Body of pancreas (tissue), 4 donors: Measurements from ENCODE around the gene MAML3. TPM values are rescaled to one million over a fixed set of nuclear protein-coding genes. Genes with fewer than 3 reads are reported as not detected.

Experiments
- ATAC-seq: fragments of 150-250 bp; one replicate; pipeline ENCODE4 v1.9.1; 2016
- DNase-seq, 4 donors: peaks; one replicate each; pipeline ENCODE4 v3.0.0-alpha.2; 2019
- H3K27ac ChIP-seq, 4 donors: fragments of 200-600 bp; sonication (generic); 1 replicate in 3 of 4; 2 replicates in 1 of 4; pipeline versions ENCODE4 v1.5.1 to v1.6.1; 2016 to 2019; ENCODE audit warnings: mild to moderate bottlenecking in 1 of 4, mixed read lengths in 1 of 4, moderate library complexity in 1 of 4
- H3K27me3 ChIP-seq, 2 donors: fragments of 200-600 bp; sonication (generic); one replicate each; pipeline ENCODE4 v1.6.0; 2016; ENCODE audit warnings: mild to moderate bottlenecking in 1 of 2
- H3K36me3 ChIP-seq, 2 donors: fragments of 200-600 bp; sonication (generic); replicated peaks in 1 of 2; 2 replicates each; pipeline ENCODE4 v1.5.1; 2016; ENCODE audit warnings: low read depth in 2 of 2; ENCODE audit not compliant: insufficient read depth in 1 of 2
- H3K4me1 ChIP-seq: fragments of 200-600 bp; sonication (generic); one replicate; pipeline ENCODE4 v1.6.0; 2016
- H3K4me3 ChIP-seq, 2 donors: fragments of 200-600 bp; sonication (generic); 1 replicate in 1 of 2; 2 replicates in 1 of 2; pipeline ENCODE4 v1.5.1; 2016 to 2019
- H3K9me3 ChIP-seq, 3 donors: fragments of 200-600 bp; sonication (generic); 1 replicate in 2 of 3; 2 replicates in 1 of 3; pipeline ENCODE4 v1.5.1; 2016
- CTCF ChIP-seq, 7 experiments: fragments of 450-650 bp in 4 of 7; fragments of 200-600 bp in 3 of 7; sonication (generic) in 3 of 7; IDR thresholded peaks; one replicate each; pipeline ENCODE4 v1.5.1; 2016 to 2019; ENCODE audit warnings: antibody characterized with exemption in 7 of 7
- POLR2A ChIP-seq, 3 donors: fragments of 450-650 bp; IDR thresholded peaks; one replicate each; pipeline ENCODE4 v1.6.1; 2016; ENCODE audit warnings: antibody characterized with exemption in 3 of 3, mild to moderate bottlenecking in 2 of 3
- WGBS, 2 donors: methylation state at CpG; one replicate each; pipeline ENCODE4 v1.1.5; 2017; 5-methylcytosine and 5-hydroxymethylcytosine counted together
- intact Hi-C: fragments of 100-400 bp; cut with DNase I; formaldehyde crosslinking; loops from one replicate; pipeline ENCODE4 v1.15.1; 2023
- total RNA-seq, 2 donors: library from RNA; depleted of rRNA; stranded (reverse); fragments of >200 nt; gene quantifications; one replicate each; pipeline ENCODE4 v1.1.0, GENCODE V29; 2016

MAML3 gene
- total RNA-seq, 2 donors from 2014 or later, result 11.2 to 11.4 TPM

GRCh38 chr4:139921429-139922184 lies 232.4 kb downstream of the MAML3 start:
- H3K4me3 ChIP-seq, result no peak overlapping the region
- DNase-seq (peak; percentile 65 to 85 (median 82)), ATAC-seq (peak; percentile 79)
- H3K9me3 ChIP-seq, result no peaks in the 10 kb centered on the region
- no peaks in the 10 kb centered on the region for H3K27me3 ChIP-seq
- H3K36me3 ChIP-seq, result no peaks in the 10 kb centered on the region
- peaks cover 65% of the 10 kb centered on the region for H3K4me1 ChIP-seq
- WGBS, 2 donors, result 9 to 13% methylated on average over 11 of the region's 11 CpGs
- TF ChIP-seq POLR2A (IDR thresholded peaks at IDR 0.05) (no peak), CTCF (IDR thresholded peaks at IDR 0.05) (peak in 2 of 7 experiments; percentile 3 to 19)
- intact Hi-C loops, result no loop called here
- H3K27ac ChIP-seq, result peak overlapping the region; percentile 19 to 81 (median 65)

- Histone ChIP-seq H3K36me3 (no peaks in the 10 kb centered on the region), H3K27me3 (no peaks in the 10 kb centered on the region), H3K4me1 (peaks cover 75% of the 10 kb centered on the region), H3K9me3 (no peaks in the 10 kb centered on the region), H3K4me3 (no peak overlapping the region), H3K27ac (peak overlapping the region; percentile 4 to 81 (median 65))
- 65 to 67% methylated on average over 3 of the region's 3 CpGs for WGBS, 2 donors
- DNase-seq (no peak), ATAC-seq (no peak)
- intact Hi-C loops, result no loop called here
- TF ChIP-seq CTCF (IDR thresholded peaks at IDR 0.05), result no peak
- no peak for TF ChIP-seq POLR2A (IDR thresholded peaks at IDR 0.05)
Measured at GRCh38 chr4:139920486-139921002, 233.4 kb downstream of the MAML3 start.

- TF ChIP-seq CTCF (IDR thresholded peaks at IDR 0.05) (no peak), POLR2A (IDR thresholded peaks at IDR 0.05) (no peak)
- no peaks in the 10 kb centered on the region for H3K9me3 ChIP-seq
- H3K27me3 ChIP-seq, result no peaks in the 10 kb centered on the region
- intact Hi-C loops, result no loop called here
- no peak overlapping the region for H3K4me3 ChIP-seq
- 31 to 50% methylated on average over 3 of the region's 3 CpGs for WGBS, 2 donors
- peaks cover 86% of the 10 kb centered on the region for H3K4me1 ChIP-seq
- no peaks in the 10 kb centered on the region for H3K36me3 ChIP-seq
- ATAC-seq, result peak; percentile 36
- H3K27ac ChIP-seq, result peak overlapping the region; percentile 50 to 81 (median 62)
- peak in 3 of 4 donors; percentile 13 to 49 (median 27) for DNase-seq
Measured at GRCh38 chr4:139919521-139919920, 234.5 kb downstream of the MAML3 start.

- H3K9me3 ChIP-seq, result no peaks in the 10 kb centered on the region
- TF ChIP-seq CTCF (IDR thresholded peaks at IDR 0.05), result no peak
- TF ChIP-seq POLR2A (IDR thresholded peaks at IDR 0.05), result no peak
- ATAC-seq (no peak), DNase-seq (no peak)
- no peaks in the 10 kb centered on the region for H3K27me3 ChIP-seq
- no peak overlapping the region for H3K4me3 ChIP-seq
- intact Hi-C loops, result no loop called here
- no peaks in the 10 kb centered on the region for H3K36me3 ChIP-seq
- H3K27ac ChIP-seq, result peak overlapping the region; percentile 50 to 81 (median 62)
- H3K4me1 ChIP-seq, result peaks cover 90% of the 10 kb centered on the region
Measured at GRCh38 chr4:139919004-139919403, 235.0 kb downstream of the MAML3 start.
